BE2C (cell line): ENCODE results near the gene DNAJB1.
"Not testable (repeated sequence)": the region's sequence is repeated elsewhere in the genome, so short reads cannot be mapped to it uniquely, and the experiment has no call there.

Source experiments
- DNase-seq: peaks from one replicate; pipeline ENCODE4 v3.0.0-alpha.2; 2020
- H3K27me3 ChIP-seq: fragments of 250-450 bp; sonication (Bioruptor Pico); 2 replicates; pipeline ENCODE4 v1.5.1; 2020; ENCODE audit warnings: mild to moderate bottlenecking
- H3K36me3 ChIP-seq: fragments of 250-450 bp; sonication (Bioruptor Pico); 2 replicates; pipeline ENCODE4 v1.5.1; 2020; ENCODE audit warnings: mild to moderate bottlenecking
- H3K4me1 ChIP-seq: fragments of 250-450 bp; sonication (Bioruptor Pico); 2 replicates; pipeline ENCODE4 v1.5.1; 2020
- H3K4me3 ChIP-seq: 2 replicates; pipeline ENCODE4 v1.5.1; 2011; ENCODE audit warnings: low read depth, low read length
- H3K9me3 ChIP-seq: fragments of 250-450 bp; sonication (Bioruptor Pico); 2 replicates; pipeline ENCODE4 v1.5.1; 2020
- TF ChIP-seq, protein P1 (sequence below): IDR thresholded peaks from 2 replicates; pipeline ENCODE4 v1.5.1; 2012; ENCODE audit warnings: mild to moderate bottlenecking, low read depth, low read length

The DNAJB1 gene

DNA sequence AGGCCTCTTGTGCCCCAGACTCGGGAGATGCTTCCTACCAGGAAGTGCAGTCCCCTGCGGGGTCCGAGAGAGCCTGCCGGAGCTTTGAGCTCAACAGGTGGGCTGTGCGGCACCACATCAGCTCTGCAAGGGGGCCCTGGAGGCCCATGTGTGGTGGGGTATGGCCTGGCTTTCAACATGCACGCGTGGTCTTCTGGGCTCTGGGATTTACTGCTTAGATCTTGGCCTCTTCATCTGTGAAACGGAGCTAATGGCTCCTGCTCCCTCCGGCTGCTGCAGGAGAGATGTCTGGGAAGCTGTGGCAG, 35.7 kb upstream of the DNAJB1 start:
- TF ChIP-seq, protein P1, sequence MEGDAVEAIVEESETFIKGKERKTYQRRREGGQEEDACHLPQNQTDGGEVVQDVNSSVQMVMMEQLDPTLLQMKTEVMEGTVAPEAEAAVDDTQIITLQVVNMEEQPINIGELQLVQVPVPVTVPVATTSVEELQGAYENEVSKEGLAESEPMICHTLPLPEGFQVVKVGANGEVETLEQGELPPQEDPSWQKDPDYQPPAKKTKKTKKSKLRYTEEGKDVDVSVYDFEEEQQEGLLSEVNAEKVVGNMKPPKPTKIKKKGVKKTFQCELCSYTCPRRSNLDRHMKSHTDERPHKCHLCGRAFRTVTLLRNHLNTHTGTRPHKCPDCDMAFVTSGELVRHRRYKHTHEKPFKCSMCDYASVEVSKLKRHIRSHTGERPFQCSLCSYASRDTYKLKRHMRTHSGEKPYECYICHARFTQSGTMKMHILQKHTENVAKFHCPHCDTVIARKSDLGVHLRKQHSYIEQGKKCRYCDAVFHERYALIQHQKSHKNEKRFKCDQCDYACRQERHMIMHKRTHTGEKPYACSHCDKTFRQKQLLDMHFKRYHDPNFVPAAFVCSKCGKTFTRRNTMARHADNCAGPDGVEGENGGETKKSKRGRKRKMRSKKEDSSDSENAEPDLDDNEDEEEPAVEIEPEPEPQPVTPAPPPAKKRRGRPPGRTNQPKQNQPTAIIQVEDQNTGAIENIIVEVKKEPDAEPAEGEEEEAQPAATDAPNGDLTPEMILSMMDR = no peak
- peaks cover 2% of the 10 kb centered on the region; the same call in 1 of the 2 replicates for H3K4me1 ChIP-seq
- H3K27me3 ChIP-seq = no peaks in the 10 kb centered on the region
- H3K36me3 ChIP-seq = no peaks in the 10 kb centered on the region
- no peak for DNase-seq
- H3K4me3 ChIP-seq = no peak overlapping the region
- H3K9me3 ChIP-seq = no peaks in the 10 kb centered on the region

DNA sequence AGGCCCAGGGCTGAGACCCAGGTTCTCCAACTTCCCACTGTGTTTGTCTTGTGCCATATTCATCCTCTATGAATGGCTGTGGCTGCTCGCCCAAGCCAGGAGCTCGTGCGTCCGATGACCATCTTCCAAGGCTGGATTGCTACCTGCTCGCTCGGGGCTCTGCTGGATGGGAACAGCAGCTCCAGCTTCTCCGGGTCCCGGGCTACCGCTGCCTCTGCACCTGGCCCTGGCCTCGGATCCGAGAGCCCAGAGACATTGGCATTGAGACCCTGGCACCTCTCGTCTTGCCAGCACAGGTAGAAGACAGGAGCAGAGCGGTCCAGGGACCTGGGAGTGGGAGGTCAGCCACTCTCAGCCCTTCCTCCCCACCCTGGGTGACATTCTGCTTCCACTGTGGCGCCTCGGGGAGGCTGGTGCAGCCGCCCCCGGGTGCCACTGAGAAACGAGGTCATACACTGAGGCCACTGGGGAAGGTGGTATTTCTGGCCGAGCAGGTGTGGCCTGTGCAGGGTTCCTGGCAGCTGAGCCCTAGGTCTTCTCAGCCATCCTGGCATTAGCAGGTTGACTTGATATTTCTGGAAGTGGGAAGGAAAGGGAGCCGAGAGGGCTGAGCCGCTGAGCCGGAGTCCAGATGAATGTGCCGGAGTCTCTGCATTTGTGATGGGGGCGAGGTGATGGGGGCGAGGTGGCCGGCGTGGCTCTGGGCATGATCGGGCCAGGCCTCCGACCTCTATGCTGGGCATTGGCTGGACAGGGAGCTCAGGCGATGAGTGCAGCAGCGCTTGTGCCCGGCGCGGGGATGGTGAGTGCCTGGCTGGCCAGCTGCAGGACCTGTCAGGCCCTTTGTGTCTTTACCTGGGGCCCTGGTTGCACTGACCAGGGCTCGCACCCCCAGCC, 35.1 kb upstream of the DNAJB1 start:
- no peaks in the 10 kb centered on the region; the same call in 1 of the 2 replicates for H3K4me1 ChIP-seq
- H3K27me3 ChIP-seq = no peaks in the 10 kb centered on the region
- peaks cover 4% of the 10 kb centered on the region for H3K36me3 ChIP-seq
- H3K9me3 ChIP-seq = no peaks in the 10 kb centered on the region
- H3K4me3 ChIP-seq = no peak overlapping the region
- no peak for DNase-seq
- TF ChIP-seq, protein P1 = no peak

DNA sequence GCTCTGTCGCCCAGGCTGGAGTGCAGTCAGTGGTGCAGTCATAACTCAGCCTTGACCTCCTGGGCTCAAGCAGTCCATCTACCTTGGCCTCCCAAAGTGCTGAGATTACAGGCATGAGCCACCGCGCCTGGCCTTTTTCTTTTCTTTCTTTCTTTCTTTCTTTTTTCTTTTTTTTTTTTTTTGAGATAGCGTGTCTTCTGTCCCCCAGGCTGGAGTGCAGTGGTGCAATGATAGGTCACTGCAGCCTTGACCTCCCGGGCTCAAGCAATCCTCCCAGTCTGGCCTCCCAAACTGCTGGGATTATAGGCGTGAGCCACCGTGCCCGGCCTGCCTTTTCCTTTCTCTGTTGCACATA, 33.8 kb upstream of the DNAJB1 start:
- not testable (repeated sequence) for H3K4me1 ChIP-seq, H3K27me3 ChIP-seq, DNase-seq, H3K36me3 ChIP-seq, H3K9me3 ChIP-seq, H3K4me3 ChIP-seq

DNA sequence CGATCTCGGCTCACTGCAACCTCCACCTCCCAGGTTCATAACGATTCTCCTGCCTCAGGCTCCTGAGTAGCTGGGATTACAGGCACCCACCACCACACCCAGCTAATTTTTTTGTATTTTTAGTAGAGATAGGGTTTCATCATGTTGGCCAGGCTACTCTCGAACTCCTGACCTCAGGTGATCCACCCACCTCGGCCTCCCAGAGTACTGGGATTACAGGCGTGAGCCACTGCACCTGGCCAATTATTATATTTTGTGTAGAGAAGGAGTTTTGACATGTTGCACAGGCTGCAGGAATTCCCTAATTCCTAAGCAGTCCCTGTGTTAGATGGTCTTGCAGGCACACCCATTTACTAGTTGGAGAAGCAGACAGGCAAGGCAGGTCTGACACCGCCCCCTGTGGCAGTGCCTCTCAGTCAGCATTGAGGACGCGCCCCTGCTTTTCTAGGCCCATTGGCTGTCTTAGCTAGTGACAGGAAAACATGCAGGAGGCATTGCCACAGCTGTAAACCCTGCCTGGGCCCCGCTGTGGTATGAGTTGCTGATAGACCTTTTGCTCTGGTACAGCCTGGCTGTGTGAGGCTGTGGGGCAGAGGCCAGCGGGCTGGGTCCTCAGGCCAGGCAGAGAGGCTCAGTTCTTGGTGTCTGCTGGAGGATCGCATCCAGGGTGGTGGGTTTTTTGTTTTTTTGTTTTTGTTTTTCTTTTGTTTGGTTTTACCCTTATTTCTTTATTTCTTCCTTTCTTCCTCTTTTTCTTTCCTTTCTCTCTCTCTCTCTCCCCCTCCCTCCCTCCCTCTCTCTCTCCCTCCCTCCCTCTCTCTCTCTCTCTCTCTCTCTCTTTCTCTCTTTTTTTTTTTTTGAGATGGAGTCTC, 33.2 kb upstream of the DNAJB1 start:
- TF ChIP-seq, protein P1 = peak; percentile 20; the same call in 1 of the 2 replicates
- not testable (repeated sequence) for H3K4me3 ChIP-seq, H3K36me3 ChIP-seq, H3K27me3 ChIP-seq, H3K4me1 ChIP-seq, H3K9me3 ChIP-seq
- DNase-seq = peak; percentile 50

DNA sequence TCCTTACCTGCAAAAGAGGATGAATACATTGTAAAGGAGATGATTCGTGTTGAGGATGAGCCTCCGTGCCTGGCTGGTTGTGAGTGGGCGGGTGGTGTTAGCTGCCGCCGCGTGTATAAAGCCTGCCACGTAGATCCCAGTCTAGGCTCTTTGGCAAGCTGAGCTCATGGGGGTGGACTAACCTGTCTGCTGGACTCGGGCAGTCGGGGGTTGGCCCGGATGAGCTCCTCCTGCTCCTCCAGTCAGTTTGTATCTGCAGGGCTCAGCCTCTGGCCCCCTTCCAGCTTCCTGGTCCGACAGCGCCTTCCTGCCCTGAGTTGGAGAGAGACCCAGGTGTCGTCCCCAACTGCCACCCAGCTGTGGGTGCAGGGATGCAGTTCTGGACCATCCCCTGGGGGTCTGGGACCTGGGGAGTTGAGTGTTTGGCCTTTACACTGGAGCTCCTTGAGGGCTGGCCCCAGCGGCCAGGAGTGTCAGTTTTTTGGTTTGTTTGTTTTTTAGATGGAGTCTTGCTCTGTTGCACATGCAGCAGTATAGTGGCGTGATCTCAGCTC, 32.1 kb upstream of the DNAJB1 start:
- H3K36me3 ChIP-seq = peaks cover 6% of the 10 kb centered on the region
- H3K4me3 ChIP-seq = no peak overlapping the region
- H3K27me3 ChIP-seq = no peaks in the 10 kb centered on the region
- no peaks in the 10 kb centered on the region for H3K9me3 ChIP-seq
- peak; percentile 45 for DNase-seq
- TF ChIP-seq, protein P1 = no peak
- H3K4me1 ChIP-seq = no peaks in the 10 kb centered on the region

DNA sequence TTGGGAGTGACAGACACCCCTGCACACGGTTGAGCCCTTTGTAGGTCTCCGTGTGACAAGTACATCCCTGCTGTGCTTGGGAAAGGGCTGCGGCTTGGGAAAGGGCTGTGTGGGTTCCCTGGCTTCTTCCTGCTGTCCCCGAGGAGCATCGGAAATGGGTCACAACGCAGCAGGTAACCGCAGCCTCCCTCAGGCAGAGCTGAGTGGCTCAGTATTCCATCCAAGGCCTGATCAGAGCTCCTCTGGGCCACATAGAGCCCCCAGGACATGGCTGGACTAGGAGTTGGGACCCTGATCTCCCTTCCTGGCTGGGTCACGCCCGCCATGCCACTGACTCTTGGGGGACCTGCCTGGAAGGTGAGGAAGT, 27.5 kb upstream of the DNAJB1 start:
- H3K4me3 ChIP-seq = no peak overlapping the region
- H3K4me1 ChIP-seq = no peaks in the 10 kb centered on the region
- TF ChIP-seq, protein P1 = no peak
- no peak for DNase-seq
- H3K27me3 ChIP-seq = no peaks in the 10 kb centered on the region
- H3K9me3 ChIP-seq = no peaks in the 10 kb centered on the region
- peaks cover 6% of the 10 kb centered on the region for H3K36me3 ChIP-seq
